ENCODE data around the gene DACT3.

DNA sequence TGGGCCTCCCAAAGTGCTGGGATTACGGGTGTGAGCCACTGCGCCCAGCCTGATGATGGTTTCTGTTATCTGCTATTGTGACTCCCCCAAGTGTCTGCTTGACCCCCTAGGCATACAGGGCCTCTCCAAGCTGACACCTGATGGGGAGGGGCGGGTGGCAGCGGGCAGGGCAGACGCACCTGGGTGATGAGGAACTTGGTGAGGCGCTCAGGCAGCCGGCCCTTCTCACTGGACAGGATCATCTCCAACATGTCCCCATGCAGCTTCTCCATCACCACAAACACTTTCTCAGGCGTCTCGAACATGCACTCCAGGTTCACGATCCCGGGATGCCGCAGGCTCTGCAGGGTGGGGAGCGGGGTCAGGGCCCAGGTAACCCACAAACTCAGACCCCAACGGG lies 28.4 kb upstream of the DACT3 start:
- TF ChIP-seq POLR2A (IDR thresholded peaks at IDR 0.05) (no peak), CTCF (IDR thresholded peaks at IDR 0.05) (no peak)

Measured in thyroid gland (tissue), 4 donors.